Jurkat, Clone E6-1 (cell line): Measurements from ENCODE around the gene MBD6.
"Not testable (repeated sequence)": the region's sequence is repeated elsewhere in the genome, so short reads cannot be mapped to it uniquely, and the experiment has no call there.

Source experiments
- DNase-seq: peaks from one replicate; pipeline ENCODE4 v3.0.0-alpha.2; 2011; ENCODE audit warnings: low read depth, low spot score
- H3K4me3 ChIP-seq: 2 replicates; pipeline ENCODE4 v1.5.1; 2011; ENCODE audit warnings: mild to moderate bottlenecking, low read length, control low read depth, moderate library complexity

The MBD6 gene

GRCh38 chr12:57561117-57561516 is 38.5 kb downstream of the MBD6 start:
- H3K4me3 ChIP-seq, DNase-seq: not testable (repeated sequence)

GRCh38 chr12:57563358-57563757 is 40.7 kb downstream of the MBD6 start:
- DNase-seq, result peak; percentile 19
- no peak overlapping the region for H3K4me3 ChIP-seq

GRCh38 chr12:57564178-57564740 is 41.6 kb downstream of the MBD6 start:
- DNase-seq, result no peak
- H3K4me3 ChIP-seq, result no peak overlapping the region

GRCh38 chr12:57568838-57569237 is 46.2 kb downstream of the MBD6 start:
- DNase-seq, result no peak

GRCh38 chr12:57569858-57570257 is 47.2 kb downstream of the MBD6 start:
- DNase-seq, result no peak
- no peak overlapping the region for H3K4me3 ChIP-seq

More at GRCh38 chr12:57568838-57569237, 46.2 kb downstream of the MBD6 start:
- H3K4me3 ChIP-seq, result no peak overlapping the region

GRCh38 chr12:57570438-57570837 is 47.8 kb downstream of the MBD6 start:
- not testable (repeated sequence) for DNase-seq, H3K4me3 ChIP-seq

GRCh38 chr12:57571926-57572762 is 49.5 kb downstream of the MBD6 start:
- no peak overlapping the region for H3K4me3 ChIP-seq
- DNase-seq, result no peak

- DNase-seq, result no peak
- H3K4me3 ChIP-seq, result no peak overlapping the region
These were observed 52.2 kb downstream of the MBD6 start for GRCh38 chr12:57574795-57575194.

- H3K4me3 ChIP-seq, result no peak overlapping the region
- DNase-seq, result no peak
These were observed 53.4 kb downstream of the MBD6 start for GRCh38 chr12:57575771-57576612.

- DNase-seq, result no peak
- no peak overlapping the region for H3K4me3 ChIP-seq
These were observed 54.1 kb downstream of the MBD6 start for GRCh38 chr12:57576613-57577160.

- DNase-seq, result no peak
- H3K4me3 ChIP-seq, result no peak overlapping the region
These were observed 55.5 kb downstream of the MBD6 start for GRCh38 chr12:57577981-57578758.

- no peak for DNase-seq
These were observed 56.4 kb downstream of the MBD6 start for GRCh38 chr12:57579011-57579410.

More at GRCh38 chr12:57579011-57579410, 56.4 kb downstream of the MBD6 start:
- no peak overlapping the region for H3K4me3 ChIP-seq
